Measurements from ENCODE around the gene KRT76.

- TF ChIP-seq CTCF (conservative IDR thresholded peaks at IDR 0.05; ENCODE audit: low read depth, low read length) (no peak), EZH2phosphoT487 (IDR thresholded peaks at IDR 0.05; ENCODE audit: borderline replicate concordance, low read length) (no peak)
Observed at GRCh38 chr12:52754135-52754534, 23.0 kb downstream of the KRT76 start.

Measured in PC-3 (cell line).